GM19035 (cell line): ENCODE measurements around the gene HSPG2.
A peak's percentile ranks its signal among the peaks of the same experiment; 100 is the strongest.
"Not testable (repeated sequence)": the region's sequence is repeated elsewhere in the genome, so short reads cannot be mapped to it uniquely, and the experiment has no call there.

Experiments used
- ATAC-seq: cut with Tn5 transposase; IDR thresholded peaks from one replicate; pipeline ENCODE4 v1.9.1; 2021; ENCODE audit not compliant: unreplicated experiment

Gene HSPG2

GRCh38 chr1:21813542-21813941, 123.6 kb downstream of the HSPG2 start:
- ATAC-seq, result no peak

GRCh38 chr1:21811875-21812305, 125.2 kb downstream of the HSPG2 start, which contains the start of gene LDLRAD2:
TSS of gene LDLRAD2 (plus strand) at chr1:21812265. CDS start at chr1:21812452, 187 bp downstream.
- ATAC-seq, result no peak

GRCh38 chr1:21804536-21804935, 132.6 kb downstream of the HSPG2 start:
- no peak for ATAC-seq

GRCh38 chr1:21801100-21801499, 136.0 kb downstream of the HSPG2 start:
- ATAC-seq, result no peak

- ATAC-seq, result no peak
These were observed 137.4 kb downstream of the HSPG2 start for GRCh38 chr1:21799730-21800129.

- ATAC-seq, result no peak
These were observed 142.0 kb downstream of the HSPG2 start for GRCh38 chr1:21795075-21795474.

GRCh38 chr1:21794656-21795055, 142.5 kb downstream of the HSPG2 start:
- ATAC-seq, result no peak

- no peak for ATAC-seq
These were observed 144.0 kb downstream of the HSPG2 start for GRCh38 chr1:21793104-21793503.

GRCh38 chr1:21786640-21787039, 150.5 kb downstream of the HSPG2 start:
- ATAC-seq, result no peak

- ATAC-seq, result not testable (repeated sequence)
These were observed 151.3 kb downstream of the HSPG2 start for GRCh38 chr1:21785764-21786163.

- ATAC-seq, result no peak
These were observed 153.2 kb downstream of the HSPG2 start for GRCh38 chr1:21783679-21784603.

GRCh38 chr1:21782868-21783678, 154.0 kb downstream of the HSPG2 start, which contains the start of gene USP48:
TSS of gene USP48 (minus strand) at chr1:21783149. CDS start at chr1:21782957, 192 bp downstream.
- peak; percentile 71 for ATAC-seq

GRCh38 chr1:21782349-21782867, 154.7 kb downstream of the HSPG2 start:
- peak; percentile 25 for ATAC-seq

- no peak for ATAC-seq
These were observed 155.2 kb downstream of the HSPG2 start for GRCh38 chr1:21781815-21782348.

- ATAC-seq, result peak; percentile 31
These were observed 157.2 kb downstream of the HSPG2 start for GRCh38 chr1:21779613-21780521.

- ATAC-seq, result no peak
These were observed 158.7 kb downstream of the HSPG2 start for GRCh38 chr1:21778405-21778727.

GRCh38 chr1:21776925-21777324, 160.2 kb downstream of the HSPG2 start:
- not testable (repeated sequence) for ATAC-seq

GRCh38 chr1:21775985-21776562, 161.0 kb downstream of the HSPG2 start:
- ATAC-seq, result no peak

- no peak for ATAC-seq
These were observed 161.6 kb downstream of the HSPG2 start for GRCh38 chr1:21775550-21775914.
